H1 (cell line): ENCODE results near the gene TUBD1. TPM values are rescaled to one million over a fixed set of nuclear protein-coding genes. Genes with fewer than 3 reads are reported as not detected.

ENCODE experiments used
- CHD7 ChIP-seq: fragments of 300-600 bp; sonication (generic); IDR thresholded peaks from 2 replicates; pipeline ENCODE4 v1.7.1; 2012; ENCODE audit warnings: low read length, moderate library complexity, mild to moderate bottlenecking, inconsistent platforms; ENCODE audit not compliant: insufficient replicate concordance
- polyA plus RNA-seq, 7 experiments: library from polyadenylated mRNA; depleted of rRNA in 3 of 7; stranded (reverse) in 5 of 7; unstranded in 2 of 7; fragments of >200 nt in 5 of 7; fragments of 200-250 nt in 2 of 7; gene quantifications; 1 replicate in 5 of 7; 2 replicates in 1 of 7; 4 replicates in 1 of 7; pipeline versions ENCODE4 v1.2.1 to v1.2.3, GENCODE V29; 2011 to 2013; ENCODE audit warnings: missing spikeins in 2 of 7, mixed read lengths in 2 of 7
- total RNA-seq: library from RNA; stranded (reverse); fragmentation: NEBNext Ultra II Directional; extraction: Animal tissue kit (Norgen Biotek cat#: 25700); gene quantifications from 2 replicates; pipeline ENCODE4 v1.2.1, GENCODE V29; 2021

TUBD1 gene
- total and polyA plus RNA-seq, 2 of the 8 experiments (the other 6 are each of a cell fraction or from before 2014, with no cell fraction given) = 9.1 to 17.5 TPM

GRCh38 chr17:59874376-59874775, 18.4 kb downstream of the TUBD1 start (continued):
- no peak for TF ChIP-seq CHD7
